Measurements from ENCODE around the gene FGD3.

DNA sequence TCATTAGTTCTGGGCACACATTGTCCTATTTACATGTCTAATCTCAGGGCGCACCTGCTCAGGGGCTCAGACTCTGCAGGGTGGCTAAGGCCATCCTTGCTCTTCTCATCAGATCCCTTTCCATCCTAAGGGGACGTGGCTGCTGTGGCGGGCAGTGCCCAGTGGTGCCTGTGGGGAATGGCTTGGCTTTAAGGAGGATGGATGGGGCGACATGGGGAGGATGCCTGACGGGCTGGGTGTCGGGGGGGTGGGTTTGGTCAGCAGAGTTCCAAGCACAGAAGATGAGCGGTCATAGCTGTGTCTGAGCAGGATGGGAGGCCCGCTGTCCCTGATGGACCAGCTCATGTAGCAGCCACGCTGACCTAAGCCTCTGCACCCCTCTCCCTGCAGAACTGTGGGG lies 70.3 kb downstream of the FGD3 start:
- TF ChIP-seq CTCF (IDR thresholded peaks at IDR 0.05; ENCODE audit: insufficient read depth, low read depth, low read length) (no peak), EZH2 (IDR thresholded peaks at IDR 0.05; ENCODE audit: insufficient read depth, low read length) (no peak)

Measured in astrocyte (in vitro differentiated cells and primary cell).